T-helper 1 cell treated with Interleukin-12 subunit alpha and Interleukin-12 subunit beta and Interleukin-4 antibody, amounts not matched to agents 30 μg/mL and 1 μg/mL, for 36 hours (primary cell): Measurements from ENCODE around the gene COL6A3.
"Not testable (repeated sequence)": the region's sequence is repeated elsewhere in the genome, so short reads cannot be mapped to it uniquely, and the experiment has no call there.

Experiments used
- H3K27ac Mint-ChIP-seq: one replicate; pipeline ENCODE4 v1.8.0; 2021; ENCODE audit warnings: mild to moderate bottlenecking, mixed read lengths
- H3K27me3 Mint-ChIP-seq: one replicate; pipeline ENCODE4 v1.8.0; 2021; ENCODE audit warnings: low read depth, mixed read lengths
- H3K36me3 Mint-ChIP-seq: one replicate; pipeline ENCODE4 v1.8.0; 2021; ENCODE audit warnings: low read depth, mixed read lengths
- H3K4me1 Mint-ChIP-seq: one replicate; pipeline ENCODE4 v1.8.0; 2021; ENCODE audit warnings: low read depth, mixed read lengths
- H3K4me3 Mint-ChIP-seq: one replicate; pipeline ENCODE4 v1.8.0; 2021; ENCODE audit warnings: mild to moderate bottlenecking, moderate library complexity, mixed read lengths
- H3K9me3 Mint-ChIP-seq: one replicate; pipeline ENCODE4 v1.8.0; 2021; ENCODE audit warnings: mixed read lengths

The COL6A3 gene

DNA sequence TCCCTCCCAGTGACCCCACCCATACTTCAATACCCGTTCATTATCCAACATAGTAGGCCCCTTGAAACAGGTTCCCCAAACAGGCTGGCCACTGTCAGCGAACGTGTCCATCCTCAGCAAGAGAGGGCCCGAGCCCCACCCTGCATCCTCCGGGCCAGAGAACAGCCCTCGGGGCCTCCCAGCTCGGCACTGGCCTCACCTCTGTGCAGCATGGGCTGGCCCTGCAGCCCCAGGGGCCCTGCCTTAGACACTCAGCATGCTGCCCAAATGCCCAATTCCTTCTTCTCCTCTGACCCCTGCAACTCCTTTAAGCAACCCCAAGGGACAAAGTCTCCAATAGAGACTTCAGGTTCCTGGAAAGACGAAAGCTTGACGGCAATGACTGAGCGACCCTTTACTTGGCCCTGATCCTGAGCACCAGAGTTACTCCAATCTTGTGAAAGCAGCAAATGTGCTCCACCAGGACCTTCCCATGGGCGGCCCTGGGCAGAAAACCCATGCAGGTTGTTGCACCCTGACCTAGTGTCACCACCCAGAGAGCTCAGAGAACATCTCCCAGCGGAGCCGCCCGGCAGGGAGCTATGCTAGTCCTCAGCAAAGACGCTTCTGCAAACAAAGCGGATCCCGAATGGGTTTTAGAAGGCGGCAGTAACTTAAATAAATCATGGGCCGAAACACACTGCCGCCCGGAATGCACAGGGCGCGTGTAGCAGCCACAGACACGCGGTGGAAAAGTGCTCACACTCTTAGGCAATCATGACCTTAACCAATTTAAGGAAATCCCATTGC is 782 bp downstream of the COL6A3 start:
- no peaks in the 10 kb centered on the region for H3K4me1 Mint-ChIP-seq
- H3K9me3 Mint-ChIP-seq: no peaks in the 10 kb centered on the region
- no peak overlapping the region for H3K27ac Mint-ChIP-seq
- H3K36me3 Mint-ChIP-seq: no peaks in the 10 kb centered on the region
- H3K4me3 Mint-ChIP-seq: no peak overlapping the region
- H3K27me3 Mint-ChIP-seq: peaks cover 28% of the 10 kb centered on the region

DNA sequence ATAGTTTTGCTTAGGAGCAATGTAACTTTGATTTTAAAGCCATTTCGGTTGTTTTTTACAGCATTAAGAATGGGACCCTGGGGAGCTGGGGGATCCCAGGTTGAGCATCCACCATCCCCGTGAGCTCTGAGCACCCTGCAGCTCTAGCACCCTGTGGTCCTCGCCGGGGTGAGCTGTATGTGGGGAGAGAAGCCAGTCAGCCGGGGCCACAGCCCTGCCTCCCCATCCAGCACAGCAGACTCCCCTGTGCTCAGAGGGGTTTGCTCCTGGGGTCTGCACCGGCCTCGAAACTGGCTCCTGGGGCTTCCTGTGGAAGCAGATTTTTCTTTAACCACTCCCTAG is 1.3 kb downstream of the COL6A3 start:
- Mint-ChIP-seq H3K9me3 (no peaks in the 10 kb centered on the region), H3K27me3 (peaks cover 28% of the 10 kb centered on the region), H3K4me1 (no peaks in the 10 kb centered on the region)

GRCh38 chr2:237411683-237412423 is 2.1 kb downstream of the COL6A3 start:
- Mint-ChIP-seq H3K4me3 (no peak overlapping the region), H3K9me3 (no peaks in the 10 kb centered on the region), H3K27ac (no peak overlapping the region), H3K27me3 (peaks cover 26% of the 10 kb centered on the region), H3K4me1 (no peaks in the 10 kb centered on the region), H3K36me3 (no peaks in the 10 kb centered on the region)

More for the DNA sequence above, 1.3 kb downstream of the COL6A3 start:
- H3K4me3 Mint-ChIP-seq: no peak overlapping the region
- no peak overlapping the region for H3K27ac Mint-ChIP-seq
- H3K36me3 Mint-ChIP-seq: no peaks in the 10 kb centered on the region

DNA sequence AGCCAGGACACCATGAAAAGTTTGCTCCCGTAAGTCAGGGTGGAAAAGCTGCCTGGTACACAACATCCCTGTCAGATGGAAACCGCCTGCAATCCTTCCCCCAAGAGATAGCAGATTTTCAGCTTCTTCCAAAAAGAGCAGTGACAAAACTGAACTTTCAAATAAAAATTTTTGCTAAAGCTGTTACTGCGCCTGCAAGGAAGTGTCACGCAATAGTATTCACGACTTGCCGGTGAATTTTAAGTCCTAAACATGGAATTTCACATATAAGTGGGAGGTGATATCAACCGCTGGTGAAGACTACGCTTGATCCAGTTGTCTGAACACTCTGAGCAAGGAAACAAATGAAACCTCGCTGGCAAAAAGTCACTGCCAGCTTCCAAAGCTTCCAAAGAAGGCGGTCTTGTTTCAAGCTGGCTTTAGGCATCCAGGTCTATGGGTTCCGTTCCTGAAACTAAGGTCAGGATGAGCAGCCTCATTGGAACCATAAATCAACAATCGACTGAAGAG is 2.8 kb downstream of the COL6A3 start:
- peaks cover 23% of the 10 kb centered on the region for H3K27me3 Mint-ChIP-seq

DNA sequence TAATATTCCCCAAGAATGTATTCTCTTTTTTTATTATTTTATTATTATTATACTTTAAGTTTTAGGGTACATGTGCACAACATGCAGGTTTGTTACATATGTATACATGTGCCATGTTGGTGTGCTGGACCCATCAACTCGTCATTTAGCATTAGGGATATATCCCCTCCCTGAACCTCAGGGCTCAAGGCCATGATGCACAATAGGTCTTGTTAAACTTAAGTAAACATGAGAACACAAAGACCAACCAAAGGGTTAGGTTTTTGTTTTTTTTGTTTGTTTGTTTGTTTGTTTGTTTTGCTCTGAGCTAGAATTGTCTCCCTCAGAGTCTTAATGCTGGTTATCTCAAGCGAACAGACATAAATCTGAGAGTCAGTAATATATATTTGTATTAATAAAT is 4.7 kb downstream of the COL6A3 start:
- not testable (repeated sequence) for H3K27ac Mint-ChIP-seq, H3K36me3 Mint-ChIP-seq, H3K27me3 Mint-ChIP-seq, H3K9me3 Mint-ChIP-seq, H3K4me3 Mint-ChIP-seq, H3K4me1 Mint-ChIP-seq

More for the DNA sequence above, 2.8 kb downstream of the COL6A3 start:
- Mint-ChIP-seq H3K4me1 (no peaks in the 10 kb centered on the region), H3K36me3 (no peaks in the 10 kb centered on the region), H3K4me3 (no peak overlapping the region), H3K27ac (no peak overlapping the region), H3K9me3 (no peaks in the 10 kb centered on the region)

DNA sequence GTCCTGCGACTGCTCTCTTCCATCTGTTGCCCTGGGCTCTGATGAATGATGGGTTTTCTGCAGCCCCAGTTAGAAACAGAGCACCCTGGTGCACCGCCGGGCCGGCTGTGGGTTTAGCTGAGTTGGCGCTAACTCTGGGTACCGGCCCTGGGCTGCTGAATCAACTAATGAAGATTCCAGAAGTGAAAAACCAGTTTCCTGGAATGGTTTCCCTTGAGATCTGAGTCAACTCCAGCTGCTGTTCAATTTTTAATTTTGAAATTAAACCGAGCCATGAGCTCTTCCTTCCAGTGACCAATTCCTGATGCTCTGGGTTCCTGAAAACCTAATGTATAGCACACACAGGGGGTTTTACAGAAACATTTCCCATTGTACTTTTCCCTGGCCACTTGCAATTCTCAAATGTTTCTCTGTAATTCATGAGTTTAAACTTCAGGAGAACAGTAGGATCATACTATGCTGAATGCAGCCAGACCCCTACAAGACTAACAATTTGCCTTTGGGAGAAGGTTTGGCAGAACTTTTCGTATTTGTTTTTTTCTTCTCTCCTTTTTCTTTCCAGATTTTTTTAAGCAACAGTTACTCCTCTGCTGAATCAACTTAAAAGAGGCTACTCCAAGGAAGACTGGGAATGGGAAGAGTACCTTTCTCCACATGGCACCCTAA is 5.5 kb downstream of the COL6A3 start:
- H3K27ac Mint-ChIP-seq: no peak overlapping the region
- H3K9me3 Mint-ChIP-seq: no peaks in the 10 kb centered on the region
- H3K36me3 Mint-ChIP-seq: no peaks in the 10 kb centered on the region
- H3K4me1 Mint-ChIP-seq: no peaks in the 10 kb centered on the region
- peaks cover 9% of the 10 kb centered on the region for H3K27me3 Mint-ChIP-seq
- no peak overlapping the region for H3K4me3 Mint-ChIP-seq

GRCh38 chr2:237407700-237408099 is 6.3 kb downstream of the COL6A3 start:
- Mint-ChIP-seq H3K9me3 (no peaks in the 10 kb centered on the region), H3K4me1 (no peaks in the 10 kb centered on the region), H3K27ac (no peak overlapping the region), H3K36me3 (no peaks in the 10 kb centered on the region), H3K4me3 (no peak overlapping the region), H3K27me3 (peaks cover 4% of the 10 kb centered on the region)

DNA sequence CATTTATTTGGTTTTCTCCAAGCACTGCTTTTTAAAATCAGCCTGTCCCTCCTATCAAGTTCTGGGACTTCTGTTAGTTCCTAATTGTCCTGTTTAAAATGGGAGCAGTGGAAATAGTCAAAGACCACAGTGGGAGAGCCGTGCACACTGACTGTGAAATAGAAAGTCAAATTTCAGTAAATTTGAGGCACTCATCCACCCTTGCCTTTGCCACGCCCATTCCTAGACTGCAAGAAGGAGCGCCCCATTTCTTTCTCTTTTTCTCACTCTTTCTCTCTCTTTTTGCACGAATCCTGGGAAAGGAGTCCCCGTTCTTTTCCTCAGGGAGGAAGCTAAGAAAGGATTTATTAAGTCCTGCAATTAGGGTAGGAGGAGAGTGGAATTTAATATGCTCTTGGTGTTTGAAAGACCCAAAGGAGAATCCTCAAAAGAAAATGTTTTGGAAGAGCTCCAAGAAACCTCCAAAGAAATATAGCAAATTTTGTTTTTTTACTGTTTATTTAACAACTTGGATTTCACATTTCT is 7.5 kb downstream of the COL6A3 start:
- no peaks in the 10 kb centered on the region for H3K4me1 Mint-ChIP-seq
- H3K27me3 Mint-ChIP-seq: peaks cover 4% of the 10 kb centered on the region
- no peak overlapping the region for H3K4me3 Mint-ChIP-seq
- no peak overlapping the region for H3K27ac Mint-ChIP-seq
- H3K36me3 Mint-ChIP-seq: no peaks in the 10 kb centered on the region
- H3K9me3 Mint-ChIP-seq: no peaks in the 10 kb centered on the region

- Mint-ChIP-seq H3K27me3 (peaks cover 4% of the 10 kb centered on the region), H3K36me3 (no peaks in the 10 kb centered on the region), H3K27ac (no peak overlapping the region), H3K4me3 (no peak overlapping the region), H3K4me1 (no peaks in the 10 kb centered on the region), H3K9me3 (no peaks in the 10 kb centered on the region)
These were observed 8.4 kb downstream of the COL6A3 start for GRCh38 chr2:237405605-237406004.

- no peaks in the 10 kb centered on the region for H3K36me3 Mint-ChIP-seq
- H3K27ac Mint-ChIP-seq: no peak overlapping the region
- no peak overlapping the region for H3K4me3 Mint-ChIP-seq
- H3K27me3 Mint-ChIP-seq: peaks cover 4% of the 10 kb centered on the region
- H3K4me1 Mint-ChIP-seq: no peaks in the 10 kb centered on the region
- no peaks in the 10 kb centered on the region for H3K9me3 Mint-ChIP-seq
These were observed 8.9 kb downstream of the COL6A3 start for GRCh38 chr2:237405006-237405559.

DNA sequence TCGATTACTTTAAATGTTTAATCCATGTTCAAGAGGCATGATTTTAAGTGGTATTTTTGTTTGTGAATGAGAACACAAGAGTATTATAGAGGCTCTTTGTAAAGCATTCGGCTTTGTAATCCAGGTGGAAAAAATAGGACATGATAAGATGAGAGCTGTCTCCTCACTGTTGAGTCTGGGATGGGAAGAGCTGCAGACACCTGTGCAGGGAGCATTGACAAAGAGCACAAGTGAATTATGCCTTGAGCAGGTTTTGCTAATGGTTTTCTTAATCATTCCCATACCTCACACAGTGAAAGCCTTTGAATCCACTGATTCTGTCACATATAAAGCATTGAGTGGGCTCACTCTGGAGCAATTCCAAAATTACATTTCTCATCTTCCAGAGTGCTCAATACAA is 9.6 kb downstream of the COL6A3 start:
- H3K4me3 Mint-ChIP-seq: no peak overlapping the region
- no peaks in the 10 kb centered on the region for H3K9me3 Mint-ChIP-seq
- no peaks in the 10 kb centered on the region for H3K36me3 Mint-ChIP-seq
- H3K27me3 Mint-ChIP-seq: peaks cover 4% of the 10 kb centered on the region
- H3K27ac Mint-ChIP-seq: no peak overlapping the region
- no peaks in the 10 kb centered on the region for H3K4me1 Mint-ChIP-seq

DNA sequence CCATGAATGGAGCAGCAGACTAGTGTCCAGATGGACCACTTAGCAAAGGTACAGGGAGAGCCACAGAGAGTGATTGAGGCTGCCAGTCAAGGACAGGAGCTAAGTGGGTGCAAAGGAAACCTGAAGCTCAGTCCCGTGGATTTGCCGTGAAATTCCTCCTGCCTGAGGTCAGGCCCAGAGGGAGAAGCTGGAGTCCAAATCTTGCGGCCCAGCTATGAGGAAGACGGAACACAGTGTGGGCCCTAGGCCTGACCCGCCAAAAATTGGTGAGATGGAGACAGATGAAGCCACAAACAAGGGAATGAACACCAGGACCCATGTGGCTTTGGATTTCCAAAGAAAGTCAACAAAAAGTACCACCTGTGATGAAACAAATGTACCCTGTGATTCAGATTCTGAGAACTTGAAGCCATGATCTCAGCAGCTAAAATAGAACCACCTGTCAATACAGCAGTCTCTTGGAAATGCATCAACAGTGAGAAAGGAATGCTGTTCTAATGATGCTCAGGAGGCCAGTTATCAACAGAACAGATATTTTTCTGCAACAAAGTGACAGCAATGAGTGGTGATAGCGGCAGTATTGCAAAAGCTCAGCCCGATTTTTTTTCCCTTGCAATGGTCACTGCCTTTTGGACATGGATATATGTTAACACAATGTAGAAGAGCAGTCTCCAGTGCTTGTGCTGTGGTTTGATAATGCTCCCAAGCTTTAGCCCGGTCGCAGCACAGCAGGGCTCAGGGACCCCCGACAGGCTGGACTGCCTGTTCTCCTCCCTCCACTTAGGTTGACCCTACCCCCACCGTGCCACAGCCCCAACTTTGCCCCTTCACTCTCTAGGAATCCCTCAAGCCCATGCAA is 10.7 kb downstream of the COL6A3 start:
- Mint-ChIP-seq H3K27ac (no peak overlapping the region), H3K4me1 (no peaks in the 10 kb centered on the region), H3K4me3 (no peak overlapping the region), H3K9me3 (no peaks in the 10 kb centered on the region), H3K27me3 (peaks cover 4% of the 10 kb centered on the region), H3K36me3 (no peaks in the 10 kb centered on the region)

DNA sequence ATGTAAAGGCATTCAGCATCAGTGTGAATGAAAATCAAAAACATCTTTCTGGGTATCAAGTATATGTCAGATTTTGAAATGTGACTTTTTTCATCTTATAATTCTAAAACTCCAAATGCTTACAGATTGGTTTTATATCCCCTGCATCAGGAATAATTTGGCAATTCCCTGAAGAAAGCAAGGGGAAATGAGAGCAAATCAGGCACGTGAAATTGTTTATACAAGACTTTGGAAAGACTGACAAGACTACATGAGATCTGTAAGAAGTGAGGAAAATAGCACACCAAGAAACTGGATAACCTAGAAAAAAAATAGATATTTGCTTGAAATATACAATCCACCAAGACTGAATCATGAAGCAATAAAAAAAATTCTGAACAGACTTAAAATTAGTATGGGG is 13.8 kb downstream of the COL6A3 start:
- no peaks in the 10 kb centered on the region for H3K36me3 Mint-ChIP-seq
- no peaks in the 10 kb centered on the region for H3K9me3 Mint-ChIP-seq
- no peaks in the 10 kb centered on the region for H3K4me1 Mint-ChIP-seq
- H3K4me3 Mint-ChIP-seq: no peak overlapping the region
- peaks cover 16% of the 10 kb centered on the region for H3K27me3 Mint-ChIP-seq
- H3K27ac Mint-ChIP-seq: no peak overlapping the region

DNA sequence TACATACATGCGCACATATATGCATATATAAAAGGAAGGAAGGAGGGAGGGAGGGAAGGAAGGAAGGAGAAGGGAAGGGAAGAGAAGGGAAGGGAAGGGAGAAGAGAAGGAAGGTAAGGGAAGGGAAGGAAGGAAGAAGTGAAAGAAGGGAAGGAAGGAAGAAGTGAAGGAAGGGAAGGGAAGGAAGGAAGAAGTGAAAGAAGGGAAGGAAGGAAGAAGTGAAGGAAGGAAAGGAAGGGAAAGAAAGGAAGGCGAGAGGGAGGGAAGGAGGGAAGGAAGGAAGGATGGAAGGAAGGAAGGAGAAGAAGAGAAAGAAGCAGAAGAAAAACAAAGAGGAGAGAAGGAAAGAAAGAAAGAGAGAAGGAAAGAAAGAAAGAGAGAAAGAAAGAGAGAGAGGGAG is 16.9 kb downstream of the COL6A3 start:
- no peaks in the 10 kb centered on the region for H3K4me1 Mint-ChIP-seq
- H3K27me3 Mint-ChIP-seq: peaks cover 16% of the 10 kb centered on the region
- no peaks in the 10 kb centered on the region for H3K36me3 Mint-ChIP-seq
- H3K4me3 Mint-ChIP-seq: no peak overlapping the region
- H3K9me3 Mint-ChIP-seq: no peaks in the 10 kb centered on the region
- no peak overlapping the region for H3K27ac Mint-ChIP-seq
